Measurements from ENCODE around the gene HEATR5B.

- no peak for TF ChIP-seq CTCF (IDR thresholded peaks at IDR 0.05; ENCODE audit: low read depth, low read length, poor library complexity, severe bottlenecking)
- no peak for TF ChIP-seq EZH2phosphoT487 (IDR thresholded peaks at IDR 0.05; ENCODE audit: borderline replicate concordance, low read length)
Measured at GRCh38 chr2:37060446-37060845, 23.7 kb downstream of the HEATR5B start.
